Pancreas (tissue), 10 donors: ENCODE data around the gene UBA1. TPM values are rescaled to one million over a fixed set of nuclear protein-coding genes. Genes with fewer than 3 reads are reported as not detected.

ENCODE experiments used
- ATAC-seq, 4 donors: fragments of 200-7000 bp; cut with Tn5 transposase; one replicate each; pipeline versions ENCODE4 v1.8.0 to v1.9.1; 2020; ENCODE audit warnings: mild to moderate bottlenecking in 4 of 4, moderate library complexity in 4 of 4
- DNase-seq, 6 donors: peaks; one replicate each; pipeline ENCODE4 v3.0.0-alpha.2; 2020
- FAIRE-seq: peaks from 2 replicates; lab custom pipeline; 2012; peaks lifted over from hg19 to GRCh38; lab: Jason Lieb, UNC
- H3K27ac ChIP-seq, 4 donors: fragments of 200-600 bp; sonication (generic); 1 replicate in 3 of 4; 2 replicates in 1 of 4; pipeline versions ENCODE4 v1.5.0 to v1.8.0; 2020
- H3K27me3 ChIP-seq, 4 donors: fragments of 200-600 bp; one replicate each; pipeline ENCODE4 v1.8.0; 2021
- H3K36me3 ChIP-seq, 3 donors: fragments of 200-600 bp; sonication (generic) in 1 of 3; one replicate each; pipeline versions ENCODE4 v1.5.0 to v1.8.0; 2020 to 2021
- H3K4me1 ChIP-seq, 3 donors: fragments of 200-600 bp; one replicate each; pipeline ENCODE4 v1.8.0; 2021
- H3K4me3 ChIP-seq, 4 donors: fragments of 200-600 bp; sonication (generic) in 2 of 4; one replicate each; pipeline versions ENCODE4 v1.5.0 to v1.8.0; 2020 to 2021
- H3K9me3 ChIP-seq, 4 donors: fragments of 200-600 bp; one replicate each; pipeline ENCODE4 v1.8.0; 2021
- WGBS, 2 donors: extraction: QIAGEN DNeasy Blood & Tissue Kit; methylation state at CpG; one replicate each; pipeline ENCODE4 v1.1.7; 2013; 5-methylcytosine and 5-hydroxymethylcytosine counted together
- intact Hi-C, 3 donors: fragments of 100-400 bp; cut with DNase I; formaldehyde crosslinking; loops; one replicate each; pipeline versions ENCODE4 v1.11.1 to v1.14.2; 2022
- polyA plus RNA-seq, 2 donors: library from polyadenylated mRNA; stranded (reverse); fragments of 200-250 nt; gene quantifications; one replicate each; pipeline ENCODE4 v1.2.3, GENCODE V29; 2013
- total RNA-seq, 6 donors: library from RNA; stranded (reverse); fragmentation: NEBNext Ultra II Directional in 4 of 6; extraction: Animal tissue kit (Norgen Biotek cat#: 25700) in 4 of 6; gene quantifications; one replicate each; pipeline versions ENCODE4 v1.2.1 to v1.2.4, GENCODE V29; 2021 to 2023
- TF ChIP-seq, protein P1 (sequence below), 4 donors: fragments of 200-600 bp; sonication (generic) in 3 of 4; IDR thresholded peaks; one replicate each; pipeline versions ENCODE4 v1.5.0 to v1.8.0; 2021; ENCODE audit warnings: antibody characterized with exemption in 4 of 4
- donor health status: healthy with polysubstance abuse.
- donor health status: DM: no; HTN: no; CAD: no; lungs with moderate emphysema.
- donor health status: DM: no; HTN: no; CAD: no.
- donor health status: control.
- donor health status: control.
- donor health status: Bipolar disorder and iron deficiency.
- donor health status: DM: yes; HTN: yes; CAD: no.
- donor health status: DM: no; HTN: no; CAD: no.
- donor health status: DM: no; HTN: no; CAD: no.
- donor health status: DM: yes; HTN: yes; CAD: no.

UBA1 gene
- total and polyA plus RNA-seq, 8 donors, result 49.0 to 117 (median 64.3) TPM

DNA sequence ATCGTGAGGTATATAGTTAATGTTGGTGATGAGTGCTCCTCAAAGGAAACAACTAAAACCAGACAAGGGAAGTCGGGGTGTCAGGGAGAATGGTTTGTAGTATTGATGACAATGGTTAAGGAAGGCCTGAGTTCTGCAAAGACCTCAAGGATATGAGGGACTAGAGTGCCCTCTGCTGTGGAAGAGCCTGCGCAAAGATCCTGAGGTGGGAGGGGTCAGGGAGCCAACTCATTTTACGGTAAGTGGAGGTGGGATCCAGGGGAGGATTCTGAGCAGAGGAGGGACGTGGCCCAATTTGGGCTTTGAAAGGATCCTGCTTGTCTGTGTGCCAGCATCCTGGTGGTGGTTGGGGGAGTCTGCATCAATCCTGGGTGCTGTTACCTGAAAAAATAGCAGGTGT is 11.3 kb downstream of the UBA1 start:
- intact Hi-C loops, result no loop called here
- ATAC-seq (peak in 1 of 4 donors; percentile 16), FAIRE-seq (no peak), DNase-seq (peak in 1 of 6 donors; percentile 2)
- no peaks in the 10 kb centered on the region for H3K4me1 ChIP-seq
- no peak overlapping the region for H3K4me3 ChIP-seq
- H3K27ac ChIP-seq, result no peak overlapping the region
- TF ChIP-seq, protein P1, sequence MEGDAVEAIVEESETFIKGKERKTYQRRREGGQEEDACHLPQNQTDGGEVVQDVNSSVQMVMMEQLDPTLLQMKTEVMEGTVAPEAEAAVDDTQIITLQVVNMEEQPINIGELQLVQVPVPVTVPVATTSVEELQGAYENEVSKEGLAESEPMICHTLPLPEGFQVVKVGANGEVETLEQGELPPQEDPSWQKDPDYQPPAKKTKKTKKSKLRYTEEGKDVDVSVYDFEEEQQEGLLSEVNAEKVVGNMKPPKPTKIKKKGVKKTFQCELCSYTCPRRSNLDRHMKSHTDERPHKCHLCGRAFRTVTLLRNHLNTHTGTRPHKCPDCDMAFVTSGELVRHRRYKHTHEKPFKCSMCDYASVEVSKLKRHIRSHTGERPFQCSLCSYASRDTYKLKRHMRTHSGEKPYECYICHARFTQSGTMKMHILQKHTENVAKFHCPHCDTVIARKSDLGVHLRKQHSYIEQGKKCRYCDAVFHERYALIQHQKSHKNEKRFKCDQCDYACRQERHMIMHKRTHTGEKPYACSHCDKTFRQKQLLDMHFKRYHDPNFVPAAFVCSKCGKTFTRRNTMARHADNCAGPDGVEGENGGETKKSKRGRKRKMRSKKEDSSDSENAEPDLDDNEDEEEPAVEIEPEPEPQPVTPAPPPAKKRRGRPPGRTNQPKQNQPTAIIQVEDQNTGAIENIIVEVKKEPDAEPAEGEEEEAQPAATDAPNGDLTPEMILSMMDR (IDR thresholded peaks at IDR 0.05), result no peak
- H3K27me3 ChIP-seq, result no peaks in the 10 kb centered on the region
- 81 to 87% methylated on average over 5 of the region's 5 CpGs for WGBS, 2 donors
- H3K36me3 ChIP-seq, result peaks cover 9 to 82% (median 37%) of the 10 kb centered on the region in 3 donors
- H3K9me3 ChIP-seq, result no peaks in the 10 kb centered on the region

DNA sequence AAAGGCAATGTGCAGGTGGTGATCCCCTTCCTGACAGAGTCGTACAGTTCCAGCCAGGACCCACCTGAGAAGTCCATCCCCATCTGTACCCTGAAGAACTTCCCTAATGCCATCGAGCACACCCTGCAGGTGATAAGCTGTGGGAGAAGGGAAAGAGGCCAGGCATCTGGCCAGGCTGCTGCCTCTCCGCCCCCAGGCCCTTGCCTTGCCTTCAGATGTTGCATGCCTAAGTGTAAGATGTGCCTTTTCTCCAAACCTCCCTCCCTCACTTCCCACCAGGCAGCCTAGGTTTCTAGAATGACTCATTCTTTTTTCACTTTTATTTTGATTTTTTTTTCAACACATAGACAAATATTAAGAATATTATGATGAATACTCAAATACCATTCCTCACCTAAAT is 12.7 kb downstream of the UBA1 start:
- 74 to 75% methylated on average over 3 of the region's 3 CpGs for WGBS, 2 donors
- ATAC-seq (no peak), FAIRE-seq (peak; percentile 73), DNase-seq (no peak)
- no peaks in the 10 kb centered on the region for H3K27me3 ChIP-seq
- H3K27ac ChIP-seq, result no peak overlapping the region
- intact Hi-C loops, result no loop called here
- peaks cover 7 to 81% (median 38%) of the 10 kb centered on the region in 3 donors for H3K36me3 ChIP-seq
- TF ChIP-seq, protein P1 (IDR thresholded peaks at IDR 0.05), result no peak
- no peaks in the 10 kb centered on the region for H3K4me1 ChIP-seq
- H3K9me3 ChIP-seq, result no peaks in the 10 kb centered on the region
- H3K4me3 ChIP-seq, result no peak overlapping the region

DNA sequence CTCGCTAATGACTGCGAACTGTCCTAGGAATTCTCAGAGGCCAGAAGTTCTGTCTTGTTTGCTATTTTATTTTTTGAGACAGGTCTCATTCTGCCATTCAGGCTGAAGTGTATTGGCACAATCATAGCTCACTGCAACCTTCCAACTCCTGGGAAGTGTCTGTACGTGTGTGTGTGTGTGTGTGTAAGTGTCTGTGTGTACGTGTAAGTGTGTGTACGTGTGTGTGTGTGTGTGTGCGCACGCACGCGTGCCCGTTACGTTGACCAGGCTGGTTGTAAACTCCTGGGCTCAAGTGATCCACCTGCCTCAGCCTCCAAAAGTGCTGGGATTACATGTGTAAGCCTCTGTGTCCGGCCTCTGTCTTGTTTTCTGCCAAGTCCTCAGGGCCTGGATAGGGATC is 14.5 kb downstream of the UBA1 start:
- Histone ChIP-seq H3K27ac (no peak overlapping the region), H3K9me3 (no peaks in the 10 kb centered on the region), H3K36me3 (peaks cover 4 to 75% (median 24%) of the 10 kb centered on the region in 3 donors), H3K27me3 (no peaks in the 10 kb centered on the region), H3K4me3 (no peak overlapping the region), H3K4me1 (no peaks in the 10 kb centered on the region)
- peak in 1 of 6 donors; percentile 5 for DNase-seq
- FAIRE-seq, result no peak
- intact Hi-C loops, result no loop called here
- TF ChIP-seq, protein P1 (IDR thresholded peaks at IDR 0.05), result no peak
- no peak for ATAC-seq
- WGBS, 2 donors, result 87 to 88% methylated on average over 12 of the region's 12 CpGs

DNA sequence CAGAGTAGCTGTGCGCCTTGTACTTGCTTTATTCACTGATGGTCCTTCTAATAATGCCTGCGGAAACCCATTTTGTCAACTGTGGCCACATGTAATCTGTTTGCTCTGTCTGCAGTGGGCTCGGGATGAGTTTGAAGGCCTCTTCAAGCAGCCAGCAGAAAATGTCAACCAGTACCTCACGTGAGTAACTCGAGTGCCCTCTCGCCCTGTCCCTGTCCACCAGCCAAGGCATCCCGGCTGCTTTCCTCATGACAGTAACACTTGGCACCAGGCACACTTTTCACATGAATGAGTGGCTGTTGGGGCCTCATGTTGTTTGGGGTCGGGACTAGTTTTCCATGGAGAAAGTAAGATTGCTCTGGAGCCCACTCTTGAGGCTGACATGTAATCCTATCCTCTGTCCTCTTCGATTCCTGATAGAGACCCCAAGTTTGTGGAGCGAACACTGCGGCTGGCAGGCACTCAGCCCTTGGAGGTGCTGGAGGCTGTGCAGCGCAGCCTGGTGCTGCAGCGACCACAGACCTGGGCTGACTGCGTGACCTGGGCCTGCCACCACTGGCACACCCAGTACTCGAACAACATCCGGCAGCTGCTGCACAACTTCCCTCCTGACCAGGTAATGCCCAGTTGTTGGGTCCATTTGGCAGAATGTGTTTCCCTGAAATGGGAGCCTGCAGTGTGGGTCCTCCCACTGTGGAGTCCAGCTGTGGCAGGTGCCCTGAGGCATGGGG is 16.0 kb downstream of the UBA1 start:
- 95 to 98% methylated on average over 16 of the region's 16 CpGs for WGBS, 2 donors
- FAIRE-seq, result no peak
- no peak for ATAC-seq
- no peaks in the 10 kb centered on the region for H3K4me1 ChIP-seq
- TF ChIP-seq, protein P1 (IDR thresholded peaks at IDR 0.05), result no peak
- no peaks in the 10 kb centered on the region for H3K9me3 ChIP-seq
- peaks cover 4 to 74% (median 20%) of the 10 kb centered on the region in 3 donors for H3K36me3 ChIP-seq
- no peak overlapping the region for H3K27ac ChIP-seq
- H3K27me3 ChIP-seq, result no peaks in the 10 kb centered on the region
- peak in 2 of 6 donors; percentile 7 to 46 for DNase-seq
- H3K4me3 ChIP-seq, result no peak overlapping the region
- intact Hi-C loops, result no loop called here
